MG63 (cell line): ENCODE data around the gene IMMP2L. TPM values are rescaled to one million over a fixed set of nuclear protein-coding genes. Genes with fewer than 3 reads are reported as not detected.

Source experiments
- DNase-seq: peaks from one replicate; pipeline ENCODE4 v3.0.0-alpha.2; 2020
- H3K27me3 ChIP-seq: fragments of 250-450 bp; sonication (Bioruptor Pico); 2 replicates; pipeline ENCODE4 v1.5.1; 2020; ENCODE audit warnings: mild to moderate bottlenecking, moderate library complexity
- H3K36me3 ChIP-seq: fragments of 250-450 bp; sonication (Bioruptor Pico); 2 replicates; pipeline ENCODE4 v1.5.1; 2020; ENCODE audit warnings: mild to moderate bottlenecking, moderate library complexity
- H3K4me3 ChIP-seq: fragments of 250-450 bp; sonication (Bioruptor Pico); 2 replicates; pipeline ENCODE4 v1.5.1; 2020; ENCODE audit warnings: mild to moderate bottlenecking, moderate library complexity
- H3K9me3 ChIP-seq: fragments of 250-450 bp; sonication (Bioruptor Pico); 2 replicates; pipeline ENCODE4 v1.5.1; 2020; ENCODE audit warnings: mild to moderate bottlenecking, moderate library complexity
- total RNA-seq: library from RNA; depleted of rRNA; stranded (reverse); fragments of >200 nt; shearing (Covaris generic); gene quantifications from 2 replicates; pipeline ENCODE4 v1.2.3, GENCODE V29; 2014; ENCODE audit warnings: low replicate concordance

Gene IMMP2L
- total RNA-seq, 1 experiment from 2014 or later, result 8.8 TPM

DNA sequence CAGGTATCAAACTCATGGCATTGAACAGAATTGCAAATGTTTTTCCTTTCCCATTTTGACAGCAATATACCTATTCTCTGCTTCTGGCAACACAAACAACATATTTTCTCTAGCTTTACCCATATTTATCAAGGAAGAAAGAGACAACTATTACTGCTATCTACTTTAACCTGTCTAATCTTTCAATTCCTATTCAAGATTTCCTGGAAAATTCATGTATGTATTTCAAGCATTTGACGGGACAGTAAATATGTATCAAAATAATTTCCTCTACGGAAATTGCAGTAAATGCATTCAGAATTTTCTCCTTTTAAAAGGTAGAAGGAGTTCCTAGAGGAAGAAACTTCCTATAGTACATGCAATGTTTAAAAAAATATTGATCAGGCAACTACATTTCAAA, 650.7 kb downstream of the IMMP2L start:
- DNase-seq, result no peak
- Histone ChIP-seq H3K9me3 (no peaks in the 10 kb centered on the region), H3K4me3 (no peak overlapping the region), H3K27me3 (no peaks in the 10 kb centered on the region), H3K36me3 (no peaks in the 10 kb centered on the region)

DNA sequence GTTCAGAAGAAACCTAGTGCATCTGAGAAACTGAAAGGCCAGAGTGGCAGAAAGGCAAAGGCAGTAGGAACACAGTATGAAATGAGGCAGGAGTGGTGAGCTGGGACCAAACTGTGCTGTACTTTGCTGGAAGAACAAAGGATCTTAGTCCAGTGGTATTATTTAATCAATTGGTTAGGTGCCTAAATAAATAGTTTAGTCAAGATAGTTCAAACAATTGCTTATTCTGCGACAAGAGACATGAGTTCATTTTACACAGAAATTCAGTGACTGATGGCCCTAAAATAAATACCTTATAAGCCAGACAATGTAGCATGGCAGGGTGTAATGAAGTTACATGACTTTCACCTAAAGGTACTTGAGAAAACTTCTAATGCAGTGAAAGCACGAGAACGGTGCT, 653.2 kb downstream of the IMMP2L start:
- no peaks in the 10 kb centered on the region for H3K27me3 ChIP-seq
- DNase-seq, result no peak
- no peaks in the 10 kb centered on the region for H3K9me3 ChIP-seq
- H3K36me3 ChIP-seq, result no peaks in the 10 kb centered on the region
- no peak overlapping the region for H3K4me3 ChIP-seq

DNA sequence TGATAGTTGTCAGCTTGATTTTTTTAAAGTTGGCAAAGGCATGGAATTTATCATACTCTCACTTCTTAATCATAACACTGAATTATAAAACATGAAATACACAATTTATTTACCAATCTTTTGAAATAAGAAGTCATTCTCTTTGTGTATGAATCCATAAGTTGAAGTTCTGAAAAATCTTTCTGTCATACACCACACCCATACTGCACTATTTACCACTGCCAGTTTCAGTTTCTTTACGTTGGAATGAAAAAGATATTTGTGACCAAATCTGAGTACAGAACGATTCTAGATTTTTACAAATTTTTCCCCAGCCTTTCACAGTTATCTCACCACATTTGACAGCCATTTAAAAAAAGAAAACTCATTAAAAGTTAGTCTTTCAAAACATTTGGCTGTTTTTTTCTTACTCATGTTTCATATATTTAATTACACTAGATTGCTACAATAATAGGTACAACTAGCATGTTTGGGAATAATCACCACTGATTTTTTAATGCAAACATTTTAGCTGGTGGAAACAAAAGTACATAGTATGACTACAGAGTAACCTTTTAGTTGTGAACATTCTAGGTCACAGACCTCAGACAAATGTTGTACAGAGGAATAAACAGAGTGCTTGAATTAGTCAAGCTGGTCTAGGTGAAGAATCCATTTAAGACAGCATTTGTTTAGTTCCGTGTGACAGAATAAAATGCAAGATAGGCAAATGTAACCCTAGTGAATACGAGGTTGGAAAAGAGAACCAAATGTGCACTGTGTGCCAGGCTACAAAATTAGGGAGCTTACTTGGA, 656.3 kb downstream of the IMMP2L start:
- H3K36me3 ChIP-seq, result no peaks in the 10 kb centered on the region
- DNase-seq, result no peak
- no peak overlapping the region for H3K4me3 ChIP-seq
- H3K27me3 ChIP-seq, result no peaks in the 10 kb centered on the region
- no peaks in the 10 kb centered on the region for H3K9me3 ChIP-seq

DNA sequence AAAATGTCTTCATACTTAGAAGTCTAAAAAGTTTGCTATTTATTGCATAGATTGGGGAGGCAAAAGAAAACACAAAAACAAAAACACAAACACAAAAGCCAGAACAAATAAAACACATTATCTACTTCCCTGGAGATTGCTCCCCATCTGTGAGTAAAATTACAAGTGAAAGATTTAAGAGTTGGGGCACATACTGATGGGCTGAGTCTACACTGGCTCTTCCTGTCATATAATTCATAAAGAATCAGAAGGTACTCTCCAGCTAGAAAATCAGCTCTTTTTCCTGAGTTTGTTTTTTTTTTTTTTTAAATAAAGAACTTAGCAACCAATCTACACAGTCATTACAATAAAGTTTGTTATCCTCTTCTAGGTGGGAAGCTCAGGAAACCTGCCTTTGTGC, 663.8 kb downstream of the IMMP2L start:
- Histone ChIP-seq H3K36me3 (no peaks in the 10 kb centered on the region), H3K9me3 (no peaks in the 10 kb centered on the region), H3K27me3 (no peaks in the 10 kb centered on the region), H3K4me3 (no peak overlapping the region)
- DNase-seq, result no peak

DNA sequence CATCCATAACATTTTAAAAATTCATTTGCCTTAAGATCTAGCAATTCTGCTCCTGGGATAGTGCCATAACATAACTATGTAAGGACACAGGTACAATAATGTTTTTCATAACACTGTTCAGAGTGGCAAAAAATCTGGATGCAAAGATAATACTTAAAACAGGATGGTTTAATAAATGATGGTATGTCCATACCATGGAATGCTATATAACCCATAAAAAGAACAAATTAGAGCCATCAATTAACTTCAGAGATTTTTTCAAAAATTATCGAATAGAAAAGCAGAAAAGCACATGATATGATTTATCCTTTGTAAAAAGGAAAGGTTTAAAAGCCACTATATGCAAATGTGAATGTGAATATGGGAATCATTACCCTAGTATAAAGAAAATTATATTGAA, 664.8 kb downstream of the IMMP2L start:
- Histone ChIP-seq H3K4me3 (no peak overlapping the region), H3K27me3 (no peaks in the 10 kb centered on the region), H3K36me3 (no peaks in the 10 kb centered on the region), H3K9me3 (no peaks in the 10 kb centered on the region)
- DNase-seq, result no peak

DNA sequence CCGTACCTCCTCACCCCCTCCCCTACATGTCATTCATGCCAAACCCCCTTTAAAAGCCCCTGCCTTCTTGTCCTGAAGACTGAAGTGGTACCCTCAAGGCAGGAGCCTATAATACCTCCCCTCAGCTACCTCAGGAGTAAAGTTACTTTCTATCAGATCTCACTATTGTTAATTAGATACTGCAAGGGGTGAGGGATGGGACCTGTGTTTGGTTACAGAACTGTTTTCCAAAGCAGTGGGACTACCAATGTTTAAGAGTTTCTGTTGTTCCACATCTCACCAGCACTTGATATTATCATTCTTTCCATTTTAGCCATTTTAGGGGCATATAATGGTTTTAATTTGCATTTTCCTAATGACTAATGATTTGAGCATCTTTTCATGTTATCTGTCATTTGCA, 668.2 kb downstream of the IMMP2L start:
- Histone ChIP-seq H3K4me3 (no peak overlapping the region), H3K36me3 (no peaks in the 10 kb centered on the region), H3K27me3 (no peaks in the 10 kb centered on the region), H3K9me3 (no peaks in the 10 kb centered on the region)
- no peak for DNase-seq

DNA sequence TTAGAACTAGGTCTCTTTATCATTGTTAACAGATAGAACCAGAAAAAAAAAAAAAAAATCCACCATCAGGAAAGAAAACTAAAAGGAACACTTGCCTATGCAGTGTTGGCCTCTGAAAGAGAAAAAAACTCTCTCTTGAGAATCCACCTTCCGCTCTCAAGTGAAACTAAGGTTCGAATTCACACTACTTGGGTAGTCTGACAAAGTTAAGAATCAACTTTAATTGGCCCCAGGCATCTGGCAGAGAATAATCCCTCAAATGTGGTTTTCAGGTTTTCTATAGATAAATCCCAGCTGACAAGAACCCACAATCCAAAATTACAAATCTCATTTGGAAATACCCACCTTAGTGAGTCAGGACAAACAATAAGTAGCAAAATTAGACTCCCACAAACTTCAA, 671.1 kb downstream of the IMMP2L start:
- H3K27me3 ChIP-seq, result no peaks in the 10 kb centered on the region
- H3K9me3 ChIP-seq, result no peaks in the 10 kb centered on the region
- H3K4me3 ChIP-seq, result no peak overlapping the region
- no peak for DNase-seq
- H3K36me3 ChIP-seq, result no peaks in the 10 kb centered on the region

DNA sequence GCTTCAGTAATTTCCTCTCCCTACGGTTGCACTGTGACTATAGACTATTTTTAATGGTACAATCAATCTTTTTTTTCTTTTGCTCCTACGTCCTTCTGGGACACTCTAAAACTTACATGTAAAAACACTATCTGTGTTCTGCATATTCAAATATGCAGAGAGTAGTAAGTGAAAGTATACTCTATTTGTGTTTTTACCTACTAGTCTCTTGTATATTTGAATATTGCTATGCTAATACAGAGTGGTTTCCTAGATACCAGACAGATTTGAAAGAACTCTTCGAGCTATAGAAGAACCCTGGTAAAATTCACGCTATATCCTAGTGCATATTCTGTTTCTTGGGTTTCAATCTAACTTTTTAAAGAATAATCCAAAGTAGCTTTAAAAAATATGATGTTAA, 672.2 kb downstream of the IMMP2L start:
- DNase-seq, result no peak
- Histone ChIP-seq H3K9me3 (no peaks in the 10 kb centered on the region), H3K27me3 (no peaks in the 10 kb centered on the region), H3K36me3 (no peaks in the 10 kb centered on the region), H3K4me3 (no peak overlapping the region)

DNA sequence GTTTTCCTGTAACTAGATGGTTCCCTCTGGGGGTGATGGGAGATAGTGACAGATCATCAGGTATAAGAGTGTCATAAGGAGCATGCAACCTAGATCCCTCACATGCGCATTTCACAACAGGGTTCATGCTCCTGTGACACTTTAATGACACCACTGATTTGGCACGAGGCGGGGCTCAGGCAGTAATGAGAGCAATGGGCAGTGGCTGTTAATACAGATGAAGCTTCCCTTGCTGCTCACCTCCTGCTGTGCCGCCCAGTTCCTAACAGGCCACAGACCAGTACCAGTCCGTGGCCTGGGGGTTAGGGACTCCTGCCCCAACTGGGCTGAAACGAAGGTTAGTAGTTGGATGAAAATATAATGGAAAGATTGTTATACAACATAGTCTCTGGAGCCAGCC, 673.0 kb downstream of the IMMP2L start:
- Histone ChIP-seq H3K4me3 (no peak overlapping the region), H3K36me3 (no peaks in the 10 kb centered on the region), H3K27me3 (no peaks in the 10 kb centered on the region), H3K9me3 (no peaks in the 10 kb centered on the region)
- no peak for DNase-seq

DNA sequence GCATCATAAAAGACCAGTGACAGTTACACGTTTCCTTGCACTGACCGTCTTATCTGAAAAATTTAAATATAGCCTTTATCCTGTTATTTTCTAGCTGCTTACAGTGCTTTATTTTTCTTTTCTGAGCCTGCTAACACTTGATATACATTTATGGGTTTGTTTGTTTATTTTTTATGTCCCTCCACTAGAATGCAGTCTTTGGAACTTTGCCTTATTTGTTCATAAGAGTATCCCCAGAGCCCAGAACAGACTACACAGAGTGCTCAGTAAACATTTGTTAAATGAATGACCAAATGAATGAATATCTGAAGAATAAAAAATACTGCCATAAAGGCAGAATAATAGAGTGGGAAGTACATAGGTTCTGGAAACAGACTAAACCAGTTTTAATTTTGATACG, 673.7 kb downstream of the IMMP2L start:
- Histone ChIP-seq H3K4me3 (no peak overlapping the region), H3K9me3 (no peaks in the 10 kb centered on the region), H3K36me3 (no peaks in the 10 kb centered on the region), H3K27me3 (no peaks in the 10 kb centered on the region)
- no peak for DNase-seq

DNA sequence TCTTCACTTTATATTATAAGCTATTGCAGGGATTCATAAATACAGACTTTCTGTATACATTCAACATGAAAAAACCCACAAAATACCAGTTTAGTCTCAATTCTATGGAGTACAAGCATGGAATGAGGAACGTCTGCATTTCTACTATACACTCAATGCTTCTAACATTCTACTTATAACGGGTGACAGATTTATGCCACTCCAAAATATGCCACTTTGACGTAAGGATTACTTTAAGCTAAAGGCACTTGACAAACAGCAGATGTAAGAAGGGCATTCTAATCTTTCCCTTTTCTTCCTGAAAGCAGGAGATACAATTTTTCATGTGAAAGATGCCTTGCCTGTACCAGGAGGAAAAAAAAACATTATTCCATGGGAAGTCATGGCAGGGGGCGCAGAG, 676.8 kb downstream of the IMMP2L start:
- Histone ChIP-seq H3K27me3 (no peaks in the 10 kb centered on the region), H3K4me3 (no peak overlapping the region), H3K36me3 (no peaks in the 10 kb centered on the region), H3K9me3 (no peaks in the 10 kb centered on the region)
- DNase-seq, result no peak

DNA sequence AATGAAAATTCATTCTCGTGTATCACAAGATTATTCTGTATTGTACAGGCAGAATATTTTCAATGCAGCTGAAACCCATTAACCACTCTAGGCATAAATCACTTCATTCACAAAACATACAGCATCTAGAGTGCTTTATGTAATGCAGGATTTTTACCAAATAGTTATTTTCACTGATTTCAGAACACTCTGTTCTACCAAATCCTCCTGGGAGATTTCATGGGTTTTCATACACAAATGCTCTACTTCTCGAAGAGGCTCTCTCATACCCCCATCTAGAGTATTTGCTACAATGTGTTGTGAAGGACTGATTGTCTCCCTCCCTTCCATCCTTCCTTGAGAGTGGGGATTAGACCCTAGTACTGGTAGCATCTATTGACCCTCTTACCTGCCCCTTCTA, 680.6 kb downstream of the IMMP2L start:
- H3K36me3 ChIP-seq, result no peaks in the 10 kb centered on the region
- no peak overlapping the region for H3K4me3 ChIP-seq
- no peak for DNase-seq
- no peaks in the 10 kb centered on the region for H3K27me3 ChIP-seq
- no peaks in the 10 kb centered on the region for H3K9me3 ChIP-seq

DNA sequence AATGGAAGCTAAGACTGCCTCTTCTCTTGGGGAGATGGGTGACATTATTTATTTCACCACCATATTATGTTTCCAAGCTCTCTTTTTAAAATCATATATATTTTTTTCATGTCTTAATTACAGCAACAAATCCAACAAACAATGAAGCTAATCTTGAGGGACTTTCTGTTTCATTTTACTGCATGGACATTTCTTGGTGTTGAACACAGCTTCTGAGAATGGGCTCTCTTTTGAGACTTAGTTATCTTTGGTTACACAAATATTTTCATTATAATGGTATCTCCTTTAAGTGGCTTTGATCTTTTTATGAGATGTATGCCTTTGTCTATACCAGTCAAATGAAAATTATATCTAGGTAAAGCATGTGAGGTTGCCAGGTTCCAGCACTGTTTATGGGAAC, 681.3 kb downstream of the IMMP2L start:
- DNase-seq, result no peak
- H3K4me3 ChIP-seq, result no peak overlapping the region
- no peaks in the 10 kb centered on the region for H3K9me3 ChIP-seq
- H3K36me3 ChIP-seq, result no peaks in the 10 kb centered on the region
- H3K27me3 ChIP-seq, result no peaks in the 10 kb centered on the region

DNA sequence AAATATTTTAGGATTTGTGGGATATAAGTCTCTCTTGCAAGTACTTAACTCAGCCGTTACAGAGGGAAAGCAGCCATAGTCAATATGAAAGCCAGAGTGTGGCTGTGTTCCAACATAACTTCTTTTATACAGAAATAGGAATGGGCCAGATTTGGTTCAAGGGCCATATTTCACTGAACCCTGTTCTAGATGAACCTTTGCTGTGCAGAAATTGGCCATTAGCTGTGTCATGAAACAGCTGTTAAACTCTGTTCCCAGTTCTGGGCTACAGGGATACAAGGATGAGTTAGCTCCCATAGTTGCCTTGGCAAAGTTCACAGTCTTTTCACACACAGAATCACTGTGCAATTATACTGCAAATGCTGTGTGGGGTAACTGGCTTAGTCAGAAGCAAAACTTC, 685.3 kb downstream of the IMMP2L start:
- H3K9me3 ChIP-seq, result no peaks in the 10 kb centered on the region
- H3K36me3 ChIP-seq, result no peaks in the 10 kb centered on the region
- H3K4me3 ChIP-seq, result no peak overlapping the region
- H3K27me3 ChIP-seq, result no peaks in the 10 kb centered on the region
- DNase-seq, result no peak

DNA sequence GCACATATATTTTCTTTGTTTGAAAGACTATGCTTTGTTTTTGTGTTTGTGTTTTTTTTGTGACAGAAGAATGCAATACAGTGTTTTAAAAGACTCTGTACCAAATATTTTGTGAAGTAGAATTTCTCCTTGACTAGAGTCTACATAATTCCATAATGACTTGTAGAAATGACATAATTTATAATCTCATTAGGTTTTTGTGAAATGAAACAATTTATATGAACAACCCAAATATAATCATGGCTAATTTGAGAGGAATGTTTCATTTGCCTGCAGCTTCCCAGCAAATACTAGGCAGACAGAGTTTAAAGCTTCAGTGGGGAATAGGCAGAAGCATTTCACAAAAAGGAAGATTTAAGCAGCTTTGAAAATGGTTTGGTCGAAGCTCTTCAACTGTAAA, 686.9 kb downstream of the IMMP2L start:
- Histone ChIP-seq H3K9me3 (no peaks in the 10 kb centered on the region), H3K4me3 (no peak overlapping the region), H3K36me3 (no peaks in the 10 kb centered on the region), H3K27me3 (no peaks in the 10 kb centered on the region)
- DNase-seq, result no peak

DNA sequence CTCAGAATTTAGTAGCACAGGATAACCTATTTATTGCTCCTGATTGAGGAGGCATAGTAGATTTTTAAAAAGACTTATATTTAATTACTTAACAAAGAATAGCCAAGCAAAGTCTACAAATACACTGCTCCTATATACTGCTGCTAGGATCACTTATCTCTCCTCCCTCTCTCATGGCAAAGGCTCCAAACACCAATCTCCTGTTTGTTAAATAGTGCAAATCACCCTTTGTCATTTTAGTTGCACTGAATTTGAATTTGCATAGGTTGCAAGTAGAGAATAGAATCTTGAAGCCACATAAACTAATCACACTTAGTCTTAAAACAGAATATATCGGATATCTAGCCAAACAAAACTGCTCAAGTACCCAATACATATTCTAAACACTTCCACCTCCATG, 690.4 kb downstream of the IMMP2L start:
- no peaks in the 10 kb centered on the region for H3K36me3 ChIP-seq
- no peak overlapping the region for H3K4me3 ChIP-seq
- no peak for DNase-seq
- H3K9me3 ChIP-seq, result no peaks in the 10 kb centered on the region
- no peaks in the 10 kb centered on the region for H3K27me3 ChIP-seq

DNA sequence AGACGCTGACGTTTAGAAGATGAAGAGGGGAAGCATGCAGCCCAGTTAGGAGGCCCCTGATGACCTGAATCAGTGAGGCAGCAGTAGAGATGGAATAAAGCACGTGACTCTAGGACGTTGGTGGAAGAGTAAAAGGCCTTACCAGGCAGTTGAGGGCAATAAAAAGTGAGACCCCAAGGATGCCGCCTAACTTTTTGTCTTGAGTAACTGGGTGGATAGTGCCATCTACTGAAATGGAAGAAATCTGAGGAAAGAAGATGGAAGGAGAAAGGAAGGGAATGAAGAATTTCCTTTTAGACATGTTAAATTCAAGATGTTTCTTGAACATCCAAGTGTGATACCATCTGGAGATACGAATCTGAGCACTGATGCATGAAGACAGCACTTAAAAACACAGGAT, 691.4 kb downstream of the IMMP2L start:
- no peak for DNase-seq
- Histone ChIP-seq H3K4me3 (no peak overlapping the region), H3K27me3 (no peaks in the 10 kb centered on the region), H3K36me3 (no peaks in the 10 kb centered on the region), H3K9me3 (no peaks in the 10 kb centered on the region)

DNA sequence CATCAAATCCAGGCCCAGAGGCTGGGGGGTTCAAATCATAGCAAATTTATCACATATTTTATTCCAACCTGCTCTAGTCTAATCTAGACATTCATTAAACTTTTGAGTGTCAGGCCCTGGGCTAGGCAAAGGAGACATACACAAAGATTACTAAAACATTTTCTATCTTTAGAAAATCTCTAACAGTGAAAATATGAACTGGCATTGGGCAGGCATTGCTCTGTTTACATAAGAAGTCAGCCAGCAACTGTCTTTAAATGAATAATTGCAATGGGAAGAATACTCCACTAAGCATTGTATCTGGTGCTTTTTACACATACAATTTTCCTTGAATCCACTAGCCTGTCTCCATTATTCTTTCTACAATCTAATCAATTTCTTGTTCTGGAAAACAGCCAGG, 693.8 kb downstream of the IMMP2L start:
- no peaks in the 10 kb centered on the region for H3K9me3 ChIP-seq
- H3K36me3 ChIP-seq, result no peaks in the 10 kb centered on the region
- no peak overlapping the region for H3K4me3 ChIP-seq
- no peak for DNase-seq
- H3K27me3 ChIP-seq, result no peaks in the 10 kb centered on the region

DNA sequence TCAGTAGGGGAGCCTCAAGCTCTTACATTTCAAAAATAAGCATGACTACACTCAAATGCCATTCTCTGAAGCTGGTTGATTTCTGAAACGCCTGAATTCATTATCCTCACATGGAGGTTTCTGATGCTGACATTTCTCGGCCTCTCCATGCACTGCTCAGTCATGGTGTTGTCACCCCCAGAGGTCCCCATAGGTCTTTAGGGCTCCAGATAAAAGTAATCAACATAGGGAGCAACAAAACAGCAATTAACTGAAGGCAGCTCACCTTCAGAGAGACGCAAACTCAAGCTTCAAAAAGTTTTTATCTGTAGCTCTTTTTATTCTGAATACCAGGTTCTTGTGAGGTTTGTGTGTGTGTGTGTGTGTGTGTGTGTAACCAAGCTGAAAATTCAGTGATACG, 694.5 kb downstream of the IMMP2L start:
- no peaks in the 10 kb centered on the region for H3K9me3 ChIP-seq
- no peaks in the 10 kb centered on the region for H3K27me3 ChIP-seq
- no peak for DNase-seq
- no peak overlapping the region for H3K4me3 ChIP-seq
- no peaks in the 10 kb centered on the region for H3K36me3 ChIP-seq
